Stimulated activated naive B cell treated with anti-CD40 and anti-IgM and Interleukin-4, amounts not matched to agents 10 μg/mL and 1 μg/mL and 100 μg/mL, for 72 hours (primary cell): ENCODE data around the gene PPP2R3C.
"Not testable (repeated sequence)": the region's sequence is repeated elsewhere in the genome, so short reads cannot be mapped to it uniquely, and the experiment has no call there.

Source experiments
- ATAC-seq, 2 donors: fragments of 150-1000 bp; cut with Tn5 transposase; replicated peaks; 2 replicates each; pipeline ENCODE4 v1.10.0; 2021; ENCODE audit warnings: moderate library complexity in 1 of 2
- DNase-seq: peaks from one replicate; pipeline ENCODE4 v3.0.0; 2021
- H3K27ac Mint-ChIP-seq: one replicate; pipeline ENCODE4 v1.8.0; 2022; ENCODE audit warnings: mild to moderate bottlenecking, mixed read lengths
- H3K27me3 Mint-ChIP-seq, 2 donors: one replicate each; pipeline ENCODE4 v1.8.0; 2022; ENCODE audit warnings: mixed read lengths in 2 of 2
- H3K36me3 Mint-ChIP-seq, 2 donors: one replicate each; pipeline ENCODE4 v1.8.0; 2022; ENCODE audit warnings: mixed read lengths in 2 of 2, mild to moderate bottlenecking in 1 of 2
- H3K4me1 Mint-ChIP-seq, 2 donors: one replicate each; pipeline ENCODE4 v1.8.0; 2022; ENCODE audit warnings: mixed read lengths in 2 of 2, mild to moderate bottlenecking in 1 of 2
- H3K4me3 Mint-ChIP-seq, 2 donors: one replicate each; pipeline ENCODE4 v1.8.0; 2022; ENCODE audit warnings: mild to moderate bottlenecking in 2 of 2, mixed read lengths in 2 of 2, moderate library complexity in 1 of 2
- H3K9me3 Mint-ChIP-seq, 2 donors: one replicate each; pipeline ENCODE4 v1.8.0; 2022; ENCODE audit warnings: mixed read lengths in 2 of 2, mild to moderate bottlenecking in 1 of 2

The PPP2R3C gene

GRCh38 chr14:35052637-35053036 is 69.2 kb downstream of the PPP2R3C start:
- no peak overlapping the region for H3K27ac Mint-ChIP-seq
- no peaks in the 10 kb centered on the region for H3K27me3 Mint-ChIP-seq
- peaks cover 4 to 15% of the 10 kb centered on the region in 2 donors for H3K4me1 Mint-ChIP-seq
- no peaks in the 10 kb centered on the region for H3K9me3 Mint-ChIP-seq
- peaks cover 11 to 15% of the 10 kb centered on the region in 2 donors for H3K36me3 Mint-ChIP-seq
- no peak overlapping the region for H3K4me3 Mint-ChIP-seq
- ATAC-seq, result no peak
- DNase-seq, result no peak

GRCh38 chr14:35051796-35052195 is 70.0 kb downstream of the PPP2R3C start:
- ATAC-seq, result no peak
- H3K4me3 Mint-ChIP-seq, result no peak overlapping the region
- DNase-seq, result no peak
- no peaks in the 10 kb centered on the region for H3K27me3 Mint-ChIP-seq
- H3K36me3 Mint-ChIP-seq, result peaks cover 6 to 9% of the 10 kb centered on the region in 2 donors
- H3K4me1 Mint-ChIP-seq, result peaks cover 7 to 18% of the 10 kb centered on the region in 2 donors
- H3K27ac Mint-ChIP-seq, result no peak overlapping the region
- no peaks in the 10 kb centered on the region for H3K9me3 Mint-ChIP-seq

GRCh38 chr14:35050652-35051051 is 71.1 kb downstream of the PPP2R3C start:
- Mint-ChIP-seq H3K4me3 (no peak overlapping the region), H3K27ac (peak overlapping the region; percentile 31)
- DNase-seq, result no peak

GRCh38 chr14:35047976-35048513 is 73.7 kb downstream of the PPP2R3C start:
- Mint-ChIP-seq H3K4me3 (peak overlapping the region; percentile 55 to 57), H3K4me1 (peaks cover 13 to 25% of the 10 kb centered on the region in 2 donors), H3K36me3 (peaks cover 2 to 4% of the 10 kb centered on the region in 2 donors), H3K27ac (no peak overlapping the region), H3K9me3 (no peaks in the 10 kb centered on the region), H3K27me3 (no peaks in the 10 kb centered on the region)
- DNase-seq (no peak), ATAC-seq (no peak)

More at GRCh38 chr14:35050652-35051051, 71.1 kb downstream of the PPP2R3C start:
- ATAC-seq, result no peak
- Mint-ChIP-seq H3K4me1 (peaks cover 10 to 16% of the 10 kb centered on the region in 2 donors), H3K9me3 (no peaks in the 10 kb centered on the region), H3K36me3 (peaks cover 5% of the 10 kb centered on the region in 2 donors), H3K27me3 (no peaks in the 10 kb centered on the region)

GRCh38 chr14:35046751-35047536 is 74.8 kb downstream of the PPP2R3C start:
- H3K36me3 Mint-ChIP-seq, result peaks cover 2 to 3% of the 10 kb centered on the region in 2 donors
- peaks cover 13 to 29% of the 10 kb centered on the region in 2 donors for H3K4me1 Mint-ChIP-seq
- no peaks in the 10 kb centered on the region for H3K9me3 Mint-ChIP-seq
- H3K27me3 Mint-ChIP-seq, result no peaks in the 10 kb centered on the region
- peak overlapping the region; percentile 98 to 99 for H3K4me3 Mint-ChIP-seq
- no peak for DNase-seq
- peak overlapping the region; percentile 98 for H3K27ac Mint-ChIP-seq
- peak; percentile 42 to 46 for ATAC-seq

- Mint-ChIP-seq H3K27me3 (no peaks in the 10 kb centered on the region), H3K4me1 (peaks cover 13 to 29% of the 10 kb centered on the region in 2 donors), H3K27ac (peak within 1 kb of the TSS; percentile 99), H3K9me3 (no peaks in the 10 kb centered on the region), H3K36me3 (peaks cover 2 to 3% of the 10 kb centered on the region in 2 donors), H3K4me3 (peak within 1 kb of the TSS; percentile 98 to 99)
- peak; percentile 97 for DNase-seq
- peak; percentile 95 for ATAC-seq
Measured at GRCh38 chr14:35046048-35046750, 75.6 kb downstream of the PPP2R3C start, which contains the start of gene FAM177A1. TSS of gene FAM177A1 (plus strand) at chr14:35046272. CDS start at chr14:35046464, 192 bp downstream.

- H3K27ac Mint-ChIP-seq, result peak overlapping the region; percentile 99
- H3K4me1 Mint-ChIP-seq, result peaks cover 12 to 28% of the 10 kb centered on the region in 2 donors
- peaks cover 2 to 3% of the 10 kb centered on the region in 2 donors for H3K36me3 Mint-ChIP-seq
- no peak for DNase-seq
- ATAC-seq, result no peak
- no peaks in the 10 kb centered on the region for H3K9me3 Mint-ChIP-seq
- peak overlapping the region; percentile 98 to 99 for H3K4me3 Mint-ChIP-seq
- no peaks in the 10 kb centered on the region for H3K27me3 Mint-ChIP-seq
Measured at GRCh38 chr14:35045798-35046047, 76.1 kb downstream of the PPP2R3C start.

- Mint-ChIP-seq H3K4me3 (peak overlapping the region; percentile 98 to 99), H3K27me3 (no peaks in the 10 kb centered on the region), H3K9me3 (no peaks in the 10 kb centered on the region), H3K36me3 (peaks cover 2 to 3% of the 10 kb centered on the region in 2 donors), H3K4me1 (peaks cover 10 to 25% of the 10 kb centered on the region in 2 donors), H3K27ac (peak overlapping the region; percentile 99)
- no peak for ATAC-seq
- no peak for DNase-seq
Measured at GRCh38 chr14:35044939-35045797, 76.6 kb downstream of the PPP2R3C start.

GRCh38 chr14:35043046-35043445 is 78.7 kb downstream of the PPP2R3C start:
- ATAC-seq (no peak), DNase-seq (no peak)
- Mint-ChIP-seq H3K36me3 (peaks cover 0 to 3% of the 10 kb centered on the region in 2 donors), H3K4me1 (peaks cover 10 to 25% of the 10 kb centered on the region in 2 donors), H3K27ac (no peak overlapping the region), H3K27me3 (no peaks in the 10 kb centered on the region), H3K9me3 (no peaks in the 10 kb centered on the region), H3K4me3 (no peak overlapping the region)

- Mint-ChIP-seq H3K36me3 (peaks cover 0 to 3% of the 10 kb centered on the region in 2 donors), H3K4me1 (peaks cover 8 to 21% of the 10 kb centered on the region in 2 donors), H3K27ac (no peak overlapping the region), H3K27me3 (no peaks in the 10 kb centered on the region), H3K4me3 (no peak overlapping the region), H3K9me3 (no peaks in the 10 kb centered on the region)
- no peak for ATAC-seq
- no peak for DNase-seq
Measured at GRCh38 chr14:35042632-35043031, 79.2 kb downstream of the PPP2R3C start.

- H3K4me1 Mint-ChIP-seq, H3K27me3 Mint-ChIP-seq, DNase-seq, H3K4me3 Mint-ChIP-seq, H3K27ac Mint-ChIP-seq, ATAC-seq: not testable (repeated sequence)
- Mint-ChIP-seq H3K9me3 (peaks cover 5 to 14% of the 10 kb centered on the region in 2 donors), H3K36me3 (peaks cover 19 to 25% of the 10 kb centered on the region in 2 donors)
Measured at GRCh38 chr14:35038312-35038711, 83.5 kb downstream of the PPP2R3C start.
